HG03571 (cell line): ENCODE measurements around the gene KCNQ1OT1.

Experiments used
- ATAC-seq: cut with Tn5 transposase; IDR thresholded peaks from one replicate; pipeline ENCODE4 v1.9.1; 2021; ENCODE audit not compliant: unreplicated experiment

KCNQ1OT1 gene

GRCh38 chr11:2561696-2562581 is 137.9 kb downstream of the KCNQ1OT1 start:
- no peak for ATAC-seq

DNA sequence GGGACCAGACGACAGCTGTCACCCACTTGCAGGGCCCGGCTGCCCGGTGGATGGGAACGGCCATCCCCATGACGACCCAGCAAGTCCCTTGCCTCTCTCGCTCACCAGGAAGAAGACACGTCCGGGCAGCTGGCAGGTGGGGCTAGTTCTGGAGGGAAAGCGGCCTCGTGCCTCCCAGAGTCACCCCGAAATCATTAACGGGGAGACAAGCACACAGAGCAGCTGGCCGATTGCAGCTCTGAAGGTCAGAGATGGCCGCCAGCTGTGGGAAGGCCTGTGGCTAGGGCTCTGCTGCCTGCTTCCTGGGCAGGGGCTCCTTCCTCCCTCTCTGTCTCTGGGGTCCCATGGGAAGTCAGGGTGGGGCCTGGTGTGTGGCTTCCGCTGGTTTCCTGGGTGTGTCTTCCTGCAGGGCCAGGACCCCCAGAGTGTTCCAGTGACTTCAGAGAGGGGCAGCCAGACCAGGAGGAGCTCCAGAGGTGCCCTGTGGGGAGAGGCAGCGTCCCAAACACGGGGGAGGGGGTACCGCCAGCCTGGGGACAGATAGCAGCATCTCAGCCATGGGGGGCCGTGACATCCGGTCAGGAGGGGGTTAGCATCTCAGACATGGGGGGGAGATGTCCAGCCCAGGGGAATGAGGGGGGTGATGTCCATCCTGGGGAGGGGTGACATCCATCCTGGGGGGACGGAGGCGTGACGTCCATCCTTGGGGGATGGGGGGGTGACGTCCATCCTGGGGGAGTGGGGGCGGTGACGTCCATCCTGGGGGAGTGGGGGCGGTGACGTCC is 140.1 kb downstream of the KCNQ1OT1 start:
- ATAC-seq, result no peak

- ATAC-seq, result no peak
Measured at GRCh38 chr11:2558861-2559526, 140.8 kb downstream of the KCNQ1OT1 start.

GRCh38 chr11:2558397-2558796 is 141.4 kb downstream of the KCNQ1OT1 start:
- ATAC-seq, result no peak
